HG03103 (cell line): ENCODE measurements around the gene RFX6.

Experiments used
- ATAC-seq: cut with Tn5 transposase; IDR thresholded peaks from one replicate; pipeline ENCODE4 v1.9.1; 2021; ENCODE audit warnings: low read depth; ENCODE audit not compliant: unreplicated experiment

The RFX6 gene

DNA sequence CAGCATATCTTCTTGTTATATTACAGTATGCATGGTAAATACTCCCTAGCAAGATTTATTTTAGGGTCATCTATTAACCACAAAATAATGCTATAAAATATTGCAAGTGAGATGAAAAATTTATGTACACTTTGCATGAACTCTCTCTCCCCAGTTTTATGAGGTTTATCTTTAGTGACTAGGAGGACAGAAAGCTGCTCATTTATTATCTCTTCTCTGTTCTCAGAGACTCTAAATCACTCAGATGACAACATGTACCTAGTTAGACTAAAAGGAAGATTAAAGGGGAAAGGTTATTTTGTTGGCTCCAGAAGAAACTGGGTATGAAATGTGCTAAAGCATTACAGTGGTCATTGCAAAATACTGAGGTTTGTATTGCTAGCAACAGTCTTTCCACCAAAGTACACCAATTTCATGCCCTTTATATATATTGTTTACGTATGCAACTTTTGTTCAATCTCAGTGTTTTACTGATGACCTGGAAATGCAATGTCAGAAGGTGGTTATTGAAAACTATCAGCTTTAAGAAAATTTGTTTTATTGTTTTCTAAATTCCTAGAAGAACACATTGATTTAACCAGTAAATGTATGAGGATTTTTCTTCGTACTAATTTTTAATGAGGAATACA is 11.8 kb downstream of the RFX6 start:
- ATAC-seq = no peak

DNA sequence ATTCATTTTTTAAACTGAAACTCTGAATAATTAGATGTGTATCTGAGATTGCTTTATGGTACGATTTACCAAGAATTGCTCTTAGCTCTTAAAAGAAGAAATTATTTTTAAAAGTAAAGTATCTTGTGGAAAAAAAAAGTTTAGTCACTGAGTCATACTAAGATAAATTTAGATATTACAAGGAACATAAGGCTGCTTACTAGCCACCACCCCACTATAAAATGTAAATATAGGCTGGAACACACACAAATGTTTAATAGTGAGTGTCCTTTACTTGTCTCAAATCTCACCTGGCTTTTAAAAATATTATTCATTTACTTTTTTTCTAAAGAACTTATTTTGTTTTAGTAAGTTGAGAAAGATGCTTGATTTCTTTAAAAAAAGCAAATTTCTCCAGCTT is 17.6 kb downstream of the RFX6 start:
- no peak for ATAC-seq

DNA sequence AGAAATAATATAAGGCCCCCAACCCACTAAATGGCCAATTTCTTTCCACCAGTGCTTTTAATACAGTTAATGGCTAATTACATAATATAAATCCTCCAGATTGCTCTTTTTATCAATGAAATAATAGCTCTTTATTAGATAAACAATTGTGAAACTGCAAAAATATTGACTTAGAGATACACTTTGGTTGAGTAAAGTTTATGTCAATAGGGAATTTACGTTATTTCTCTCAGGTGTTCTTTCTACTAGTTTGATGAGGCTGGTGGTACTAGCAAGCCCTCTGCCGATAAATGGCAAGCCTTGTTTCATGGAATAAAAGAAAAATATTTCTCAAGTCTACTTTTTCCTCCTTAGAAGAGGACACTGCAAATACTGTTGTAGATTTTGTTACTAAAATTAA is 18.9 kb downstream of the RFX6 start:
- ATAC-seq = no peak

DNA sequence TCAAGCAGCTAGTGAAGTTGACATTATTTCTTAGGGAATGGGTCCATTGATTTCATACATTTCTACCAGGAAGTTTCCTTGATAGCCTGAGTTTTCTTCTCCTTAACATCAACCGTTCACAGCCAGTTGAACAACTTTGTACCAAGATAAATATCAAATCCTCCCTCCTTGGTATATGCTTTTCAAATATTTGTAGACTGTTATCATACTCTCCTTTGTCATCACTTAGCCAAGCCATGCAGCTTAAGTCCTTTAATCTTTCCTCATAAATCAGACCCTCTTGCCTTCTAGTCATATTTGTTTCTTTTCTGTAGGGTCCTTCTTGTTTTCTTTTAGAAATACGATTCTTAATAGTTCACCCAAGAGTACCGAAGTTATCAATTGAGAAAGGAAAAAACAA is 25.6 kb downstream of the RFX6 start:
- ATAC-seq = no peak

DNA sequence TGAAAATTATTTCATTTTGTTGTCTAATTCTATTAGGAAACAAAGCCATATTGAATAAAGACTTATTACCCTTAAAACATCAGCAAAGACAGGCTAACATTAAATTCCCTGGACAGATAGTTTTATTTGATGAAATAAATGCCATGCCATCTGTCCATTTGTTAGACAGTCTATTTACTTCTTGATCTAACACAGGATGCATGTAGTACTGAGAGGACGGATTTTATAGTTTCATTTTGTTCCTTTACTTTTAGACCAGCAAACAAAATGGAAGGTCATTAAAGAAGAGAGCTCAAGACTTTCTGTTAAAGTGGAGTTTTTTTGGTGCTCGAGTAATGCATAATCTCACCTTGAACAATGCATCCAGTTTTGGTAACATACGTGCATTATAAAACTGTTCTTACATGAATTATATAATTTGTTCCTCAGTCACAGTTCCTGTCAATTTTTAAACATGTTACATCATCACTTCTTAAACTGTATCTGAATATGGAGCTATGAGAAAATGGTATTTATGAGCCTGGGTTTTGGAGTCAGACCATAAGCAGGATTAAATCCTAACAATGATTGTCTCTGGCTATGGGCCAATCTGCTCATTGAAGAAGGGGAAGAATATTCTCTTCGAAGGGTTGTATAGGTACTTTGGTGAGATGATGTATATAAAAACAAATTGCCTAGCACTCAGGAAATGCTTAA is 46.0 kb downstream of the RFX6 start:
- no peak for ATAC-seq

DNA sequence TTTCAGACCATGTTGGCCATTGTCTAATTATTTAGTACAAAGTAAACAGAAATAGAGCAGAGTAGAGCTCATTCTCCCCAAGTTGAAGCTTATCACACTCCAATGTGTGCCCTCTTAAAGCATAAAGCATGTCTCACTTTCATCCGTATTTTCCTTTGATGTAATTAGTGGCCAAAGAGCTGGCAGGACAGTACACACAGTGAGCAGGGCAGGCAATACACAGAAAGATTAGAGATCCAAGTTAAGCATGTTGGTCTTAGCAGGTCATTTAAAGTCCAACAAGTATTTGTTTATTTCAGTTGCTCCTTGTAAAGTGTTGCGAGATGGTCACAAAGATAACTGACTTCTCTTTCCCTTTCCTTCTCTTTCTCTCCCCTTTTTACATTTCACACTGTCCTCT is 47.2 kb downstream of the RFX6 start:
- no peak for ATAC-seq

DNA sequence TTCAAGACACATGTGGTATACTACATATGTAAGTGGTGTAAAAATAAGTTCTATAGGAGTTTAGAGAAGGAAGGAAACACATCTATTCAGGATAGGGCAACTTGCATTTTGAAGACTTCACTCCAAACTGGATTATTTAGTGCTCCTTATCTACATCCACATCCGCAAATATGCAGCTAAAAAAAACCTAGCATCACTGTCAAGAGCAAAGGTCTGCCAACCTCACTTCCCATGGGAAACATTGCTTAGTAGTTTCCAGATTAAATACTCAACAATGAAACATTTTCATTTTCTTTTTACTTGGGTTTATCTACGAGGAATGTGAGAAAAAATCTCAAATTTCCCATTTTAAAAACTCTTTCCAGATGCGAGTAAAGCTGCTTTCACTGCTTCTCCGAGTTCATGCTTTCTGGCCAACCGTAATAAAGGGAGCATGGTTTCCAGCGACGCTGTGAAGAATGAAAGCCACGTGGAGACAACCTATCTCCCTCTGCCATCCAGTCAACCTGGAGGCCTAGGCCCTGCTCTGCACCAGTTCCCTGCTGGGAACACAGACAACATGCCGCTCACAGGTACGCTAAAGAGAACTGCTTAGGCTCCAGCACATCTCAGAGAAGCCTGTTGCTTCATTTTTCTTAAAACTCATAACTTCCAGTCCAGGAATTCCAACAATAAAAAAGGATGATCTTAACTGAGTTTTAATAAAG is 48.2 kb downstream of the RFX6 start:
- no peak for ATAC-seq

DNA sequence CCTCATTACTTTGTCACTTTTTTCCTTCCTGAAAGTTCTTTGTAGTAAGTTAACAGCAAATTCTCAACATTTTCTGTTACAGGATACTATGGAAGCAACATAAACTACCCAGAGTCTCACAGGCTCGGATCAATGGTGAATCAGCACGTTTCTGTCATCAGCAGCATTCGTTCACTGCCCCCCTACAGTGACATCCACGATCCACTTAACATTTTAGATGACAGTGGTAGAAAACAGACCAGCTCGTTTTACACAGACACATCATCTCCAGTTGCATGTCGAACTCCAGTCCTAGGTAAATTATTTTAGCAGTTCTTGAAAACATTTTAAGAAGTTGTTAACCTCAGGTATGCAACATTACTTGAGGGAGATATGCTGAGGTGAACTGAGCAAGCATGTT is 51.6 kb downstream of the RFX6 start:
- ATAC-seq = no peak

DNA sequence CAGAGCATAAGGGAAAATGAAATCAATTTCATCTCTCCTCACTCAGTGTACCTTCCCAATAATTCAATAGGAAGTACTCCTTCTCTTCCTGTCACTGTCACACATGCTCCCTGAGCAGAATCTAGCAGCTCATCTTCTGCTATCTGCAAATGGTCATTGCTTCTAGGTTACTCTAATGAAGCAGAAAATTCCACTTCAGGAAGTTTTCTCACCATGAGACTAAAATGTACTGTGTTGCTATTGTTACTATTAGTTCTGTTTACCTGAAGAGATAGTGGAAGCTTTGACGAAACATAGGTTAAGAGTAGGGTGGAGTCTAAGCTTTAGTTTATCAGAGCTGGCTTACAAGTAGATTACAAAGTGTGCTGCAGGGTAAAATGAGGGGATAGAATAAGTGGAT is 52.8 kb downstream of the RFX6 start:
- ATAC-seq = no peak

DNA sequence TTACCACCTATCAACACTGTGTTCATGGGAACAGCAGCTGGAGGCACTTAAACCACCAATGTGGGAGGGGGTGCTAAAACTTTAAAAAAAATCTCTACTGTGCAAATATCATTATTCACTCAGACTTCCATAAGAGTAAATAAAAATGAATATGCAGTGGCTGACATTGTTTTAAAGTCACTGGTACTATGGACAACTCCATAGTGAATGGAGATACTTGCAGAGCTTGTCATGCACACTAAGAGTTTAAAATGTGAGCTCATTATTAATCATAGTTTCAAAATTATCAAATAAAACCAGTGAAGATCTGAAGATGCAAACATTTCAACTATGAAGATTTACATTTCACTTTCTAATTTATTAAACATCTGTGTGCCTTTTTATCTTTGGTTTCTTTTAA is 54.4 kb downstream of the RFX6 start:
- no peak for ATAC-seq

DNA sequence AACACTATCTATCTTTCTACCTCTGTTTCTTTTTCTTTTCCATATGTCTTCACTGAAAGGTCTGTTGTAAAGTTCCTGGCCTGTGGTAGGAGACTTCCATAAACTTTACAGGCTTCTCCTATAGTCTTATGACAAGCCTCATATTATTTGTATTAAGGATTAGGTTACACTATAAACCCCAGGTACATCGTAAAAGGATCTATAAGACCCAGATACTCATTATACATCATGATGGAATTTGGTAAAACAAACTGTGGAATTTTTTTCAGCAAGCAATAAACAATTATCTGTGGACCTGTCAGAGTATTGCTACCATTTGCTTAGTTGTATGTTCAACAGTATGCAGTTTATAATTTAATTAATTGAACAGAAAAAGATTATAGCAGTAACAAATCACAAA is 55.5 kb downstream of the RFX6 start:
- no peak for ATAC-seq

DNA sequence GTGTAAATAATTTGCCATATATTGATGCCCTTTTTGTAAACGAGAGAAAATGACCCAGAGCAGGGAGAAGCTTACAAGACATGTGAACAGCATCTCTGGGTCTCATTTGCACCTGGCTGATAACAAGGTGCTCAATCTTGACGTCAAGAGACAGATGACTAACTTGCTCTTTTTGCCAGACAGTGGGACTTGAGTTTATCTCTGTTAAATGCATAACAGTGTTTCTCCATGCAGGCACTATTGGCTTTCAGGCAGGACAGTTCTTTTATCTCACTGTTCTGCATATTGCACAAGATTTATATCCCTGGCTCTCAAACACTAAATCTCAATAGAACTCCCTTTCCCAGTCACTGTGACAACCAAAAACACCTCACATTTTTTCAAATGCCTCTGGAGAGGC is 56.4 kb downstream of the RFX6 start:
- ATAC-seq = no peak

DNA sequence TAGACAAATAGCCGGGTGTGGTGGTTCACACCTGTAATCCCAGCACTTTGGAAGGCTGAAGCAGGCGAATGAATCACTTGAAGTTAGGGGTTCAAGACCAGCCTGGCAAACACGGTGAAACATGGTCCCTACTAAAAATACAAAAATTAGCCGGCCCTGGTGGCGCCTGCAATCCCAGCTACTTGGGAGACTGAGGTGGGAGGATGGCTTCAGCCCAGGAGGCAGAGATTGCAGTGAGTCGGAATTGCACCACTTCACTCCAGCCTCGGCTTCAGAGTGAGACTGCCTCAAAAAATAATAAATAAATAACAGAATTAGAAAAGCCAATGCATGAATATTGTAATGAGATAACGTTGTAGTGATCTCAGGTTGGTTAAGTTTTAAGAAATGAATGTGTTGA is 61.3 kb downstream of the RFX6 start:
- ATAC-seq = no peak

DNA sequence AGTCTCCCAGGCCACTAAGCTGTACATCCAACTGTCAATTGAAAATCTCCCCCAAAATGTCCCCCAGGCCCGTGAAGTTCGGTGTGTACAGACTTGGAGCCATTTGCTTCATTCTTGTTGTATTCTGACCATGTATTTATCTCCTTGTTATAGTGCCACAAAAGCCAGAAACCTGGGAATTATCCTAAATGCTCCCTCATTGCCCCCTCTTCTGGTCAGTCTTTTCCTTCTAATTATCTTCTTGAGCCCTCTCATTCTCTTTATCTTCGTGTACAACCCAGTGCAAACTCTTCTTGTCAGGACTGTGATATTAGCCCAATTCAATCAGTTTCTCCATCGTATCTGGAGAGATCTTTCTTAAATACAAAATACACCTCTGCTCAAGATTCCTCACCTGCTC is 64.7 kb downstream of the RFX6 start:
- ATAC-seq = no peak

DNA sequence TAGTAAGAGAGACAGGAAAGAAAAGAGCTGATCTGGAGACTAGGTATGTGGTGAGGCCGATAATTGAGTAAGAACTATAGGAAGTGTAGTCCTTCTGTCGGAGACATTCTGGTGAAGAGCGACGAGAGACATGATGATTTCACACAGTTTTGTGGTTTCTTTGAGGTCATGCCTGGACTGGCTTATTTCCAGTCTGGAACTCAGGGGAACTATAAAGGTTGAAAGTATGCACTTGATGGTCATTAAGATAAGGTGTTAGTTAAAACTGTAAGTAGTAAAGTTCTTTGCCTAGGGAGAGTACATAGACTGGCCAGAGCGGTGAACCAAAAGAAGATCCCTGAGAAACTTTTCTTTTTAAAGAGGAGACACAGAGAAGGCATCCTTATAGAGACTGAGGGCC is 68.8 kb downstream of the RFX6 start:
- no peak for ATAC-seq

DNA sequence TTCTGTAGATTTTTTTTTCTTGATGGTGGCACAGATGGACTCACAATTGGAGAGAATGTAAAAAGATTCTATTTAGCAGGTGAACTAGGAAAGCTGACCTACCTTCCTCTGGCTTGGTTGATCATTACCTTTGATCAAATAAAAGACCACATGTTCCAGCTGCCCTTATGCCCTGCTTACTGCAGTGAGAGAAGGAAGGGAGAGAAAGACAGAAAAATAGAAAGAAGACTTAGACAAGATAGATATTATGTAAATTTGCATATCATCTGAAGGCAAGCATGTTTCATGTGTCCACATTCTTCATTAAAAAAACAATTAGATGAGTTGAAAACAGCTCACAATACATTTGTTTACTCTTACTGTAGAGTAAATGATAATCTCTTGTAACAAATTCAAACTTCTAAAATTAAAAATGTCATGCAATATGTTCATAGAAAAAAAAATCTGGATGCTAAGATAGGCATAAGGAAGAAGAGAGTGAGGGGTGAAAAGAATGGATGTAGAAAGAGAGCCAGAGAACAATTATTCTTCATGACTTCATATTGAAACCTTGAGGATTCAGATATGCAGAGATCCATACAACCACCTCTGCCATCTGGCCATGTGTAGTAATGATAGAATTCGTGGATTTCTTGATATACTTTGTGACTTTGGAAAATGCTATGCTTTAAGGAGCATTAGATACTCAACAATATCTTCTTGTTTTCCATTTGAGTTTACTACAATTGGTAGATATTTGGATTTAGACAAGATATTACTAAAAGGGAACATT is 71.7 kb downstream of the RFX6 start:
- no peak for ATAC-seq

DNA sequence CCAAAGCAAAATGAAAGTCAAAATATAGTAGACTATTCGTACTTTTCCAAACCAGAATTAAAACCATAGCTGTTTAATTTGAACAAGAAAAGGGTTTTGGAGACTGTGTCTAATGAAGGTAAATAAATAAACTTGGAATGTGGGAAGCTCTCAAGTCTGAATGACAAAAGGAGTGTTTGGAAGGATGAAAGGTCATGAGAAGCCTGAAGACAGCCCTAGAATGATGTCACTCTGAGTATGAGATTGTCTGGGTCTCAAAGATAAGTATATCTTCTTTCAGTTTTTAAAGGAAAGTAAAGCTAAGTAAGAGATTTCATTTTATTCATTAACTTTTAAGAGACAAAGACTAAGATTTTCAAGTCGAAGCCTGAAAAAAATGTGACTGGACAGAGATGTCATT is 72.9 kb downstream of the RFX6 start:
- no peak for ATAC-seq

DNA sequence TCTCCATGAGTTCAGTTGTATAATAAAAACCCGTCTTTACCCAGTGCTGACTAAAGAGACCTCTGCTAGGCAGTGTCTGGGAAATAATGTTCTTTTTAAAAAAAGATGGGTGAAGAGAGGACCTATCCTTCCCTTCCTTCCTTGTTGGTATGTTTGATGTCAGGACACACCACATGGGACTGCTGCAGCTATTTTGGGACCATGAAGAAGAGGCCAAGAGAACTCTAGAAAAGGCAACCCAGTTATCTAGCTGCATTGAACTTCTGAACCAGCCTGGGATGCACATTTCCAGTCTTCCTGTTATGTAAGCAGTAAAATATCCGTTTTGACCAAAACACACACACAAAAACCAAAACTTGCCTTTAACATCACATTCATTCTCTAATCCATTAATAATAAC is 77.3 kb downstream of the RFX6 start:
- ATAC-seq = no peak

DNA sequence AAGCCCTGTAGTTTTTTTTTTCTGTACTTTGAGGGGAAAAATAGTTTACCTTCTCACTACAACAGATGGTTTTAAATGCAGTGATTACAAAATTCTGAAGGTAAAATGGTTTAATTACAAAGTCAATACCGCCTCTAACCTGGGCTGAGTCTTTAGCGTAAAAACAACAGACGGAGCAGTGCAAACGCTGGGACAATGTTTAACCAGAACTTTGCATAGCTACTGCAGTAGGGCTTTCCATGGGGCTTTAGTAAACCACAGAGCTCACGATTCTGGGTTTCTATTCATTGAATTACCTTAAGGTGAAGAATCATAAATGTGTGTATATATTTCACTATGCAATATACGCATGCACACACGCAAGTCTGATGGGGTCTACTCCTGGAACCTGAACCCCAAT is 77.9 kb downstream of the RFX6 start:
- no peak for ATAC-seq

DNA sequence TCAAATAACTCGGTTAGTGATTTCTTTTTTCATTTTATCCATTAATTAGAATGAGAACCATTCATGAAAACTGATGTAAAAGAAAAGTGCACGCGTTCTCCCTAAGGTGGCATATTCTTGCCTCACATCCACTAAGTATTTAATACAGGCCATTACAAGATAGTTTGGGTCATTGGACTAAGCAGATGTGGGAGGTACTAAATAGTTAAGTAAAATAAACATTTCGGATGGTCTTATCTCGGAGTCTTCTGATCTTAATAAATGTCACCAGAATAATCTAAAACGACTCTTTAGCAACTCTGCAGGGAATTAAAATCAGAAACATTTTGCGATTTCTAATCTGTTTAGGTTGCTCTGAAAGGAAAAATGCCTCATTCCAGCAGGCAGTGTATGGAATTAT is 78.7 kb downstream of the RFX6 start:
- no peak for ATAC-seq

DNA sequence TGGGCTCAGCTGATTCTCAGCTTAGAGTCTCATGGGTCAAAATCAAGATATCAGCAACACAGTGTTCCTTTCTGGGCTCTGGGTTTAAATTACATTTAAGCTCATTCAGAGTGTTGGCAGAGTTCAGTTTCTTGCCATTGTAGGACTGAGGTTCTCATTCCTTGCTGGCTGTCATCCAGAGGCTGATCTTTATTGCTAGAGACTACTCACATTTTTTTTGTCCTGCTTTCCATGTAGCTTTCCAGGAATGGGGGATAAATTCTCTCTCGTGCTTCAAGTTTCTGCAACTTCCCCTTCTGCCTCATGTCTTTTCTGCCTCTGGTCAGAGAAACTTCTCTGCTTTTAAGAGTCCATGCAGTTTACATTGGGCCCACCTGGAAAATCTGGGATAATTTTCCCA is 86.9 kb downstream of the RFX6 start:
- no peak for ATAC-seq
